Measurements from ENCODE around the gene CD27. TPM values are rescaled to one million over a fixed set of nuclear protein-coding genes. Genes with fewer than 3 reads are reported as not detected.

The CD27 gene
- total RNA-seq, 1 experiment from 2014 or later: not detected

DNA sequence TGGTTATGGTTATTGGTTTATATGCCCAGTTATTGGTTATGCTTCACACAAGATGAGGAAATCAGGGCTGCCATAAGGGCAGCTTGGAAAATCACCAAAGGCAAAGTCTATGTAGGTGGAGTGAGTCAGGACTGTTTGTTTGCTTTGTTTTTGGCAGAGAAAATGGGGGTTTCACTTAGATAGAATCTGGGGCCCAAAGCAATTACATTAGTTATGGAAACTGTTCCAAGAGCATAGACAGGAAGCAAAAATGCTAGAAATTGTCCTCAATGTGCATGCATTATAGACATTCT, 23.5 kb downstream of the CD27 start:
- CTCF ChIA-PET: no interaction called here
- Mint-ChIP-seq H3K4me3 (ENCODE audit: low read depth, unreplicated experiment) (no peak overlapping the region), H3K4me1 (ENCODE audit: low read depth, unreplicated experiment) (peaks cover 18% of the 10 kb centered on the region), H3K36me3 (ENCODE audit: insufficient read depth, unreplicated experiment) (peaks cover 41% of the 10 kb centered on the region), H3K27ac (ENCODE audit: unreplicated experiment) (no peak overlapping the region), H3K27me3 (ENCODE audit: unreplicated experiment) (no peaks in the 10 kb centered on the region), H3K9me3 (ENCODE audit: low read depth, unreplicated experiment) (no peaks in the 10 kb centered on the region)
- TF ChIP-seq, protein P1, sequence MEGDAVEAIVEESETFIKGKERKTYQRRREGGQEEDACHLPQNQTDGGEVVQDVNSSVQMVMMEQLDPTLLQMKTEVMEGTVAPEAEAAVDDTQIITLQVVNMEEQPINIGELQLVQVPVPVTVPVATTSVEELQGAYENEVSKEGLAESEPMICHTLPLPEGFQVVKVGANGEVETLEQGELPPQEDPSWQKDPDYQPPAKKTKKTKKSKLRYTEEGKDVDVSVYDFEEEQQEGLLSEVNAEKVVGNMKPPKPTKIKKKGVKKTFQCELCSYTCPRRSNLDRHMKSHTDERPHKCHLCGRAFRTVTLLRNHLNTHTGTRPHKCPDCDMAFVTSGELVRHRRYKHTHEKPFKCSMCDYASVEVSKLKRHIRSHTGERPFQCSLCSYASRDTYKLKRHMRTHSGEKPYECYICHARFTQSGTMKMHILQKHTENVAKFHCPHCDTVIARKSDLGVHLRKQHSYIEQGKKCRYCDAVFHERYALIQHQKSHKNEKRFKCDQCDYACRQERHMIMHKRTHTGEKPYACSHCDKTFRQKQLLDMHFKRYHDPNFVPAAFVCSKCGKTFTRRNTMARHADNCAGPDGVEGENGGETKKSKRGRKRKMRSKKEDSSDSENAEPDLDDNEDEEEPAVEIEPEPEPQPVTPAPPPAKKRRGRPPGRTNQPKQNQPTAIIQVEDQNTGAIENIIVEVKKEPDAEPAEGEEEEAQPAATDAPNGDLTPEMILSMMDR (IDR thresholded peaks at IDR 0.05; ENCODE audit: unreplicated experiment): no peak
- no peak for DNase-seq
- no TSS peak for BruUV-seq (replicated peaks)
- intact Hi-C loops (cut with micrococcal nuclease; ENCODE audit: unreplicated experiment): loop anchor here (5.0 kb wide), 1 partner anchor 131 kb away; no protein-coding TSS in a partner anchor

DNA sequence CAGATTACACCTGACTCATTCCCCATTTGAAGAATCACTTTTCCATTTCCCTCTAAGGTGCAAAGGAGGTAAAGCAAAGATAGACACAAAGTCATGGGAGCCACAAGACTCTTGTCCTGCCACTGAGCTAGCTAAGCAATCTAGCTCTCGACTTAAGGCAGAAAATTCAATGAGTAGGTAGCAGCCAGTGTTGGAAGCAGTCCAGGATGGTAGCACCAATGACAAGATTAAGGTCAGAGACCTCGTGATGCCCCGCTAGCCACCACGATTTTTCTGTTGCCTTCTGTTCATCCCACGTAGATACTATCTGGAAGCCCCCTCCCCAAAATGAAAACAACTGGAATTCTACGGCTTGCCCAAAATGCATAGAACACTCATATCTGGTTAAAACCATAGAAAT, 24.3 kb downstream of the CD27 start:
- no TSS peak for BruUV-seq (replicated peaks)
- no peak for DNase-seq
- TF ChIP-seq, protein P1 (IDR thresholded peaks at IDR 0.05; ENCODE audit: unreplicated experiment): no peak
- Mint-ChIP-seq H3K9me3 (ENCODE audit: low read depth, unreplicated experiment) (no peaks in the 10 kb centered on the region), H3K27me3 (ENCODE audit: unreplicated experiment) (no peaks in the 10 kb centered on the region), H3K4me3 (ENCODE audit: low read depth, unreplicated experiment) (peak overlapping the region; percentile 83), H3K27ac (ENCODE audit: unreplicated experiment) (no peak overlapping the region), H3K4me1 (ENCODE audit: low read depth, unreplicated experiment) (peaks cover 18% of the 10 kb centered on the region), H3K36me3 (ENCODE audit: insufficient read depth, unreplicated experiment) (peaks cover 38% of the 10 kb centered on the region)
- intact Hi-C loops (cut with micrococcal nuclease; ENCODE audit: unreplicated experiment): loop anchor here (5.0 kb wide), 1 partner anchor 132 kb away; no protein-coding TSS in a partner anchor
- CTCF ChIA-PET: interaction anchor here (0.6 kb wide), 1 partner anchor 502 kb away, joined by 6 read pairs; no protein-coding TSS in a partner anchor

DNA sequence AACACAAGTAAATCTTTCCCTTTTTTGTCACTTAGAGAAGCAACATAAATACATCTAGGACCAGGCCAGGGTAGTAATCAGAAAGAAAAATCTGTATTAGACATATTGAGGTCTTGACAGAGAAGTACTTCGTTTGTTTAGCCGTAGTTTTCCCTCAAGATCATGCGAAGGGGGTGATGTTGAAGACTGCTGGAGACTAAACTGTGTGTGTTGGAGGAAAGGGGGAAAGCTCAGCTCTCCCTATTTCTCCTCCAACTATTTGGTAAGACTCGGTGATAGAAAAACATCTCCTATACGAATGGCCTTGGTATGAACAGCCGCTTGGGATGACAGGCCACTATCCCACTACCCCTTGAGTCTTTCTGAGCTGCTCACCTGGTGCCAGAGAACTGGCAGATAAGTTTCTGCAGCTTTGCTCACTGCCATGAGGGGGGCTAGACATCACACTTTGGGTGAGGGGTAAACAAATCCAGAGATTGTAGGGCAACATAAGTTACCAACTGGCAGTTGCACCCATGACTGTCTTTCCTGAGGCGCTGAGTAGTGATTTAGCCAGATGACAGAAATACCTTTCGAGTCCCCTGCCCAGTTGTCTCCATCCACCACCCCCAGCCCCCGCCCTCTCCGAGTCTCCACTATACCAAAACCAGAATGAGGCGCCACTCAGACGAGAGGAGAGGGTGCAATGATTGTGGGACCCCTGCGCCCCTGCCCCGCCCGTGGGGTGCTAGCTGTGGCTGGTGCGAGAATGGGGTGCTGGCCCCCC, 25.0 kb downstream of the CD27 start:
- H3K27ac Mint-ChIP-seq (ENCODE audit: unreplicated experiment): no peak overlapping the region
- no peak for DNase-seq
- H3K4me3 Mint-ChIP-seq (ENCODE audit: low read depth, unreplicated experiment): peak overlapping the region; percentile 83
- no peaks in the 10 kb centered on the region for H3K9me3 Mint-ChIP-seq (ENCODE audit: low read depth, unreplicated experiment)
- intact Hi-C loops (cut with micrococcal nuclease; ENCODE audit: unreplicated experiment): loop anchor here (5.0 kb wide), 2 partner anchors 132 to 257 kb away; no protein-coding TSS in a partner anchor
- no peaks in the 10 kb centered on the region for H3K27me3 Mint-ChIP-seq (ENCODE audit: unreplicated experiment)
- CTCF ChIA-PET: no interaction called here
- BruUV-seq (replicated peaks): TSS peak; percentile 46
- TF ChIP-seq, protein P1 (IDR thresholded peaks at IDR 0.05; ENCODE audit: unreplicated experiment): no peak
- peaks cover 31% of the 10 kb centered on the region for H3K36me3 Mint-ChIP-seq (ENCODE audit: insufficient read depth, unreplicated experiment)
- peaks cover 18% of the 10 kb centered on the region for H3K4me1 Mint-ChIP-seq (ENCODE audit: low read depth, unreplicated experiment)

DNA sequence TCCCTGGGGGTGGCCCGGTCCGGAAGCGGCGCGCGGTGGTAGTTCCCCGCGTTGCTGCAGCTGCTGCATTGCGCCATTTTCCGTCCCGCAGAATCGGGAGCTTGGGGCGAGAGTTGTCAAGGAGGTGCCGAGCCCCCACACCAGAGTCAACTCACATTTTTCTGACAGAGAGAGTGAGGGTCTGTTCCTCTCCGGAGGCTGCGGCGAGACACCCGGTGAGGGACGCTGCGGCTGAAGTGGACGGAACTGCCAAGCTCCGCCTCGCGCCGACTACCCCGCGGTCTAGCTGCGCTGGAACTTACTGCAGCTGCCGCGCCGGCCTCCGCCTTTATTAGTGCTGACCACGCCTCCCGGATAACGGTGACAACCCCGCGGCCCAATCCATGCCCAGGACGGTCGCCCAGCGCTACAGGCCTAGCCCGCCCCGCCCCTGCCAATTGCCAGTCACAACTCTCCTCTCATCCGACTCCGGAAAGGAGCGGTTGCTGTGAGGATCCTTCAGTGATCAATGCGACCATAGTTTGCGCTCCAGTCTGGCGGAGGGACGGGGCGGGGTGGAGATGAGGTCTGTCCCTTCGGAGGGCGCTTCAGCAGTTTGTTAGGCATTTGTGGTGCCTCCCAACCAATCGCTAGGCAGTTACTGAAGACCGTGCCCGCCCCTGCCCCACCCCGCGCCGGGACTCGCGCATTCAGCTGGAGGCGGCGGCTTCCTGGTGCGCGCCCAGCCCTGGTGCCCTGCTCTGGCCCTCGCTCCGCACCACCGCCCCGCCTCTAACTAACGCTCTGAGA, 25.8 kb downstream of the CD27 start, which contains the start of gene VAMP1:
Gene VAMP1 (minus strand): TSS at position 303 of the 789 bp plus-strand sequence. CDS start 146 bp downstream, at position 157.
- CTCF ChIA-PET: interaction anchor here (0.5 to 0.9 kb wide), 5 partner anchors 12 to 135 kb away, joined by 3 to 6 read pairs (median 3); partner anchors contain the start of gene GAPDH
- Mint-ChIP-seq H3K27ac (ENCODE audit: unreplicated experiment) (peak within 1 kb of the TSS; percentile 57), H3K36me3 (ENCODE audit: insufficient read depth, unreplicated experiment) (peaks cover 28% of the 10 kb centered on the region), H3K9me3 (ENCODE audit: low read depth, unreplicated experiment) (no peaks in the 10 kb centered on the region), H3K4me1 (ENCODE audit: low read depth, unreplicated experiment) (peaks cover 18% of the 10 kb centered on the region), H3K27me3 (ENCODE audit: unreplicated experiment) (no peaks in the 10 kb centered on the region), H3K4me3 (ENCODE audit: low read depth, unreplicated experiment) (peak within 1 kb of the TSS; percentile 83)
- peak; percentile 98 for DNase-seq
- TF ChIP-seq, protein P1 (IDR thresholded peaks at IDR 0.05; ENCODE audit: unreplicated experiment): no peak
- intact Hi-C loops (cut with micrococcal nuclease; ENCODE audit: unreplicated experiment): loop anchor here (5.0 kb wide), 1 partner anchor 258 kb away; no protein-coding TSS in a partner anchor
- BruUV-seq (replicated peaks): no TSS peak
